DND-41 (cell line): Measurements from ENCODE around the gene AUTS2.

Experiments used
- CTCF ChIP-seq: IDR thresholded peaks from 2 replicates; pipeline ENCODE4 v1.5.1; 2012; ENCODE audit warnings: borderline replicate concordance, low read length, moderate library complexity, mild to moderate bottlenecking; ENCODE audit not compliant: poor library complexity, severe bottlenecking; ENCODE audit errors: extremely low read depth
- EZH2 ChIP-seq: IDR thresholded peaks from 3 replicates; pipeline ENCODE4 v1.6.1; 2012; ENCODE audit warnings: borderline replicate concordance, low read depth, mild to moderate bottlenecking, moderate library complexity, low read length, inconsistent platforms; ENCODE audit not compliant: severe bottlenecking

- TF ChIP-seq EZH2 (no peak), CTCF (no peak)
These were observed 886.0 kb downstream of the AUTS2 start for GRCh38 chr7:70484255-70484654.
